ENCODE results near the gene FBXL17. TPM values are rescaled to one million over a fixed set of nuclear protein-coding genes. Genes with fewer than 3 reads are reported as not detected.

Gene FBXL17
- total RNA-seq, 4 donors from 2014 or later: 10.7 to 31.6 (median 22.1) TPM

DNA sequence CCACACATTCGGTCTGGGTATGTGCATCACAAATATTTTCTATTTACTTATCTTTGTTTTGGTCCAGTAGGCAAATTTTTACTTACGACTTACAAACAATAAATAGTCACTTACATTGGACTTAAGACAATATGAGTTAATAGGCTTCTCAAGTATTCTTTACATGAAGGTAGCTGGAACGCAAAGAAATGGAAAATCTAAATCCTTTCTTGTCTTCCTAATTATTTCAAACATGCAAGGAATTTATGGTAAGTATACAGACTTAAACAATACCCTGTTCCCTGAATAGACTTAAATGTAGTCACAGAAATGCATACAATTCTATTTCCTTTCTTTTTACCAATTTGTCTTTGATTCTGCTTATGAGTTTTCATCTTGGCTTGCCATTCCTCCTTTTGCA, 448.6 kb downstream of the FBXL17 start:
- no peaks in the 10 kb centered on the region for H3K9me3 ChIP-seq
- no peaks in the 10 kb centered on the region for H3K36me3 ChIP-seq
- TF ChIP-seq CTCF (IDR thresholded peaks at IDR 0.05) (no peak), POLR2A (IDR thresholded peaks at IDR 0.05) (no peak)

DNA sequence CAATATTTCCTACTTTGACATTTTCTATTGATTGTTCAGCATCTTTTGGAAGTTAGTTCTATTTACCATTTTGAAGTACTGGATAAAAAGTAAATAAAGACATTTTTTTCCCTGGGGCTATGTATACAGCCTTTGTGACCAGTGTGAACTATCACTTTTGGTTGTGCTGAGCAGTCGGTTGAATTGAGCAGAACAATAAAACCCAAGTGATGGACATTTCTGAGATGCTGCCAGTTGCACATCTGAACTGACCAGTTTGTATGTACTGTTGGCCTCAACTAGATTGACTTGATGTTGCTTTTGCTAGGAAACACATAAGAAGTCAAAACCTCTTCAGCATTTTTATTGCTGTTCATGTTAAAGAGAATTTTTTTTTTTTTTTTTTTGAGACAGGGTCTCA, 451.0 kb downstream of the FBXL17 start:
- Histone ChIP-seq H3K9me3 (no peaks in the 10 kb centered on the region), H3K36me3 (no peaks in the 10 kb centered on the region), H3K4me3 (no peak overlapping the region), H3K27ac (no peak overlapping the region), H3K27me3 (no peaks in the 10 kb centered on the region), H3K4me1 (no peaks in the 10 kb centered on the region)
- TF ChIP-seq CTCF (IDR thresholded peaks at IDR 0.05) (no peak), POLR2A (IDR thresholded peaks at IDR 0.05) (no peak)
- no peak for DNase-seq

More for the DNA sequence above, 448.6 kb downstream of the FBXL17 start:
- H3K27me3 ChIP-seq: no peaks in the 10 kb centered on the region
- no peaks in the 10 kb centered on the region for H3K4me1 ChIP-seq
- DNase-seq: no peak
- no peak overlapping the region for H3K4me3 ChIP-seq
- no peak overlapping the region for H3K27ac ChIP-seq

DNA sequence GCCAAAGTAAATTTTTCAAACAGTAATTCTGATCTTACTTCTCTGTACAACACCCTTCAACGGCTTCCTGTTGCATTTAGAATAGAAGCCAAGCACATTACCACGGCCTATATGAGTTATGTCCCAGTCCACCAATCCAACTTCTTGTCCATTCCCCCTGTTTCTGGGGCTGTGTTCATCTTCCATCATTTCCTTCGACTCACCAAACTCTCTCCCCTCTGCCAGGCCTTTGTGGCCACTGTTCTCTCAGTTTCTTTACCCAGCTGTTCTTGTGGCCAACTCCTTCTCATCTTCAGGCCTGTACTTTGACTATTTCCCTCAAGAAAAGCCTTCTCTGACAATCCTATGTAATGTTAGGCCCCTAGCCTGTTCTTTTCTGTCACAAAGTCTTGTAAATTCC, 451.8 kb downstream of the FBXL17 start:
- DNase-seq: no peak
- no peaks in the 10 kb centered on the region for H3K27me3 ChIP-seq
- no peaks in the 10 kb centered on the region for H3K36me3 ChIP-seq
- no peak for TF ChIP-seq POLR2A (IDR thresholded peaks at IDR 0.05)
- TF ChIP-seq CTCF (IDR thresholded peaks at IDR 0.05): no peak
- no peak overlapping the region for H3K4me3 ChIP-seq
- no peaks in the 10 kb centered on the region for H3K4me1 ChIP-seq
- no peaks in the 10 kb centered on the region for H3K9me3 ChIP-seq
- H3K27ac ChIP-seq: no peak overlapping the region

DNA sequence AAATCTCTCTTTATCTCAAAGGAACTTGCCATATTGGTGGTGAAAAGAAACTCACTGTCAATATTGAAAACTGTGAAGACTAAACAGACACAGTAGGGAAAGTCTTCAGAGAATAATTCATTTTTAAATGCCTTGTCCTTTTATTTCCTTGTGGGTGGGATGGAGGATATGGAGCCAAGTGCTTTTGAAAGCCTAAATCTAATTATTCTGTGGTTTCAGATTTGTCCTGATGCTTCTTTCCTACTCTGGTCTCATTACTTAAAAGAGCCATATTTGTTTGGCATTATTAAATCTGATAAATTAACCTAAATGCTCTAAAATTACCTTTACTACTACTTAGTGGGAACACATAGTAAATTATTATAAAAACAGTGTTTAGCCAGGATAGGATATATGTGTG, 452.8 kb downstream of the FBXL17 start:
- no peak overlapping the region for H3K4me3 ChIP-seq
- TF ChIP-seq CTCF (IDR thresholded peaks at IDR 0.05) (no peak), POLR2A (IDR thresholded peaks at IDR 0.05) (no peak)
- no peak overlapping the region for H3K27ac ChIP-seq
- DNase-seq: no peak
- no peaks in the 10 kb centered on the region for H3K27me3 ChIP-seq
- H3K36me3 ChIP-seq: no peaks in the 10 kb centered on the region
- H3K4me1 ChIP-seq: no peaks in the 10 kb centered on the region
- no peaks in the 10 kb centered on the region for H3K9me3 ChIP-seq

GRCh38 chr5:107926121-107926520, 455.8 kb downstream of the FBXL17 start:
- H3K9me3 ChIP-seq: no peaks in the 10 kb centered on the region
- no peaks in the 10 kb centered on the region for H3K4me1 ChIP-seq
- H3K27ac ChIP-seq: no peak overlapping the region
- TF ChIP-seq POLR2A (IDR thresholded peaks at IDR 0.05): no peak
- TF ChIP-seq CTCF (IDR thresholded peaks at IDR 0.05): no peak
- H3K27me3 ChIP-seq: no peaks in the 10 kb centered on the region
- H3K36me3 ChIP-seq: no peaks in the 10 kb centered on the region
- H3K4me3 ChIP-seq: no peak overlapping the region
- DNase-seq: no peak

- no peaks in the 10 kb centered on the region for H3K9me3 ChIP-seq
- no peaks in the 10 kb centered on the region for H3K27me3 ChIP-seq
- no peaks in the 10 kb centered on the region for H3K4me1 ChIP-seq
- H3K27ac ChIP-seq: no peak overlapping the region
- no peak for DNase-seq
- TF ChIP-seq POLR2A (IDR thresholded peaks at IDR 0.05): no peak
- TF ChIP-seq CTCF (IDR thresholded peaks at IDR 0.05): no peak
- no peaks in the 10 kb centered on the region for H3K36me3 ChIP-seq
- no peak overlapping the region for H3K4me3 ChIP-seq
Observed at GRCh38 chr5:107925200-107925599, 456.7 kb downstream of the FBXL17 start.

All from Peyer's patch (tissue), 4 donors.